Measurements from ENCODE around the gene POTEB2.
"Not testable (repeated sequence)": the region's sequence is repeated elsewhere in the genome, so short reads cannot be mapped to it uniquely, and the experiment has no call there.

Gene POTEB2

DNA sequence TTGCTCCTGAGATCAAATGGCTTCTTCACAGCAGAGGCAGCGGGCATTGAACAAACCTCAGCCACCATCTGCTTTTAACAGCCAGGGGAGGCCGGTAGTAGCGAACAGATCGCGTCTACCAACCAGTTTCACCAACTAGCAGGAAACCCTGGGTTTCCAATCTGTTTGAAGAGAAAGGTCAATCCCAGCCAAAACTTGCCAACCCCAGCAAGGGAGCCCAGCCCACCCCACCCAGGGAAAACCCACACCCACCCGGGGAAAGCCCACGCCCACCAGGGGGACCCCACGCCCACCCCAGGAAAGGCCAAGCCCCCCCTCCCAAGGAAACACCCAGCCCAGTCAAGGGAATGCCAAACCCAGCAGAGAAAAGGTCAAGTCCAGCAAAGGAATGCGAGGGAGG is at the start of gene POTEB2:
Gene POTEB2 (minus strand): TSS at position 101 of the 400 bp plus-strand sequence. CDS start 33 bp downstream, at position 68.
- intact Hi-C loops (cut with micrococcal nuclease); H3K4me1 Mint-ChIP-seq (ENCODE audit: low read depth); H3K27me3 Mint-ChIP-seq: not testable (repeated sequence)

DNA sequence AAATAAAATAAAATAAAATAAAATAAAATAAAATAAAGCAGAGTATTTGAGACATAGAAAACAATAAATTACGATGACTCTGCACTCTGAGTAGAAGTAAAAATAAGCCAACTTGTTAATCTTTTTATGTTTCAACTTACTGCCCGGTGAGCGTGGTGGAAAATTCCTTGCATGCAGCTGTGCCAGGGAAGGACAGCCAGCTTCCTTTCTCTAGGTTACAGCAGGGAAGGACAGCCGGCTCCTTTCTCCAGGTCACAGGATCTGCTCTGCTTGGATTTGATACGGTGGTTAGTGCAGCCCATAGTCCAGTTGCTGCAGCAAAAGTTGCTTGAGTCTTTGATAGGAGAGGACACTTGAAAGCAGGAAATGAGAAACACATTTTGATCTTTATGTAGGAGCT is 13.8 kb upstream of the POTEB2 start:
- H3K36me3 Mint-ChIP-seq (ENCODE audit: low read depth); H3K27me3 Mint-ChIP-seq; intact Hi-C loops (cut with micrococcal nuclease); H3K4me3 Mint-ChIP-seq; H3K27ac Mint-ChIP-seq; H3K9me3 Mint-ChIP-seq; H3K4me1 Mint-ChIP-seq (ENCODE audit: low read depth): not testable (repeated sequence)

More for the DNA sequence above, at the start of gene POTEB2:
- not testable (repeated sequence) for H3K4me3 Mint-ChIP-seq; H3K27ac Mint-ChIP-seq; H3K36me3 Mint-ChIP-seq (ENCODE audit: low read depth); H3K9me3 Mint-ChIP-seq

- H3K4me3 Mint-ChIP-seq; H3K36me3 Mint-ChIP-seq (ENCODE audit: low read depth); H3K4me1 Mint-ChIP-seq (ENCODE audit: low read depth); H3K9me3 Mint-ChIP-seq; H3K27me3 Mint-ChIP-seq; intact Hi-C loops (cut with micrococcal nuclease); H3K27ac Mint-ChIP-seq: not testable (repeated sequence)
Observed at GRCh38 chr15:20878464-20878863, 12.3 kb upstream of the POTEB2 start.

DNA sequence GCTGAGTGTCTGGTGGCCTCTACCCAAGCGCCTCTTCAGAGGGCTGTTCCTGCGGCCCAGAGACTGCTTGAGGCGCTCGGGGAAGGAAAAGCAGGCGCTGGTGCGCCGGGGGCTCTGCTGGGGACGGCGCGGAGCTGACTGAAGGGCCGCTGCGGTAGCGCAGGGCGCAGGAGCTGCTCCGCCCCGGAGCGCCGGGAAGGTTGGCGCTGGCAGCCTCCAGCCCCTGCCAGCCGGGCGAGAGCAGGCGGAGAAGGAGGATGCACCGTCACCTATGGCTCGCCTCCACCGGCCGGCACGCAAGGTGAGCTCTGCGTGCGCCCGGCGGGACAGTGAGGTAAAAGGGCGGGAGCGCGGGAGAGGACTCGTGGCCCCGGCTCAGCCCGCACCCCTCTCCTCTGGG is 11.7 kb upstream of the POTEB2 start:
- H3K4me3 Mint-ChIP-seq; intact Hi-C loops (cut with micrococcal nuclease); H3K27me3 Mint-ChIP-seq; H3K9me3 Mint-ChIP-seq; H3K27ac Mint-ChIP-seq; H3K36me3 Mint-ChIP-seq (ENCODE audit: low read depth); H3K4me1 Mint-ChIP-seq (ENCODE audit: low read depth): not testable (repeated sequence)
